GM19328 (cell line): ENCODE results near the gene OR10K2.
A peak's percentile ranks its signal among the peaks of the same experiment; 100 is the strongest.

ENCODE experiments used
- ATAC-seq: cut with Tn5 transposase; IDR thresholded peaks from one replicate; pipeline ENCODE4 v1.9.1; 2021; ENCODE audit warnings: mild to moderate bottlenecking, moderate library complexity; ENCODE audit not compliant: unreplicated experiment

The OR10K2 gene

GRCh38 chr1:158371188-158371953 lies 54.7 kb downstream of the OR10K2 start:
- peak; percentile 80 for ATAC-seq
